GM10248 (cell line): ENCODE results near the gene SERTAD2.

Source experiments
- CTCF ChIA-PET: fragments of 300-600 bp; sonication (Branson Sonifier 250); formaldehyde crosslinking; extraction: SDS; loops from one replicate; lab custom pipeline; 2021; ENCODE audit warnings: antibody characterized with exemption; lab: Yijun Ruan, JAX
- POLR2A ChIA-PET: fragments of 350-650 bp; sonication (Branson Sonifier 250); formaldehyde crosslinking; extraction: SDS; loops from one replicate; lab custom pipeline; 2020; ENCODE audit warnings: antibody characterized with exemption; lab: Yijun Ruan, JAX
- DNase-seq: peaks from one replicate; pipeline ENCODE4 v3.0.0; 2012; ENCODE audit errors: extremely low spot score
- CTCF ChIP-seq: IDR thresholded peaks from 2 replicates; pipeline ENCODE4 v1.5.1; 2012; ENCODE audit warnings: mild to moderate bottlenecking, low read depth; ENCODE audit errors: extremely low read depth, missing control alignments, control extremely low read depth

The SERTAD2 gene

GRCh38 chr2:64668542-64668941 is 14.8 kb upstream of the SERTAD2 start:
- POLR2A ChIA-PET = interaction anchor here (1.5 kb wide), 1 partner anchor 14 kb away, joined by 8 read pairs; the partner anchor contains the start of gene SERTAD2
- no peak for TF ChIP-seq CTCF
- no peak for DNase-seq
- CTCF ChIA-PET = no interaction called here

GRCh38 chr2:64667535-64667934 is 13.8 kb upstream of the SERTAD2 start:
- POLR2A ChIA-PET = interaction anchor here (1.5 kb wide), 1 partner anchor 13 kb away, joined by 8 read pairs; the partner anchor contains the start of gene SERTAD2
- CTCF ChIA-PET = interaction anchor here (1.3 to 7.1 kb wide), 4 partner anchors 9 to 197 kb away, joined by 3 to 53 read pairs (median 25); partner anchors contain the start of gene SERTAD2

GRCh38 chr2:64666810-64667438 is 13.2 kb upstream of the SERTAD2 start:
- CTCF ChIA-PET = interaction anchor here (1.0 to 7.1 kb wide), 6 partner anchors 10 to 206 kb away, joined by 3 to 53 read pairs (median 4); partner anchors contain the start of gene SERTAD2
- POLR2A ChIA-PET = interaction anchor here (1.5 kb wide), 1 partner anchor 13 kb away, joined by 8 read pairs; the partner anchor contains the start of gene SERTAD2
- DNase-seq = no peak
- no peak for TF ChIP-seq CTCF

More at GRCh38 chr2:64667535-64667934, 13.8 kb upstream of the SERTAD2 start:
- DNase-seq = no peak
- TF ChIP-seq CTCF = no peak

GRCh38 chr2:64665709-64666108 is 12.0 kb upstream of the SERTAD2 start:
- no peak for TF ChIP-seq CTCF
- no peak for DNase-seq
- CTCF ChIA-PET = interaction anchor here (1.2 to 7.1 kb wide), 4 partner anchors 10 to 20 kb away, joined by 3 to 53 read pairs (median 24); partner anchors contain the start of gene SERTAD2
- POLR2A ChIA-PET = interaction anchor here (0.6 kb wide), 1 partner anchor 67 kb away, joined by 5 read pairs; no protein-coding TSS in a partner anchor

GRCh38 chr2:64663402-64663801 is 9.7 kb upstream of the SERTAD2 start:
- ChIA-PET CTCF (interaction anchor here (0.7 to 7.1 kb wide), 12 partner anchors 8 to 169 kb away, joined by 3 to 53 read pairs (median 7); partner anchors contain the start of gene SERTAD2), POLR2A (interaction anchor here (1.3 to 1.7 kb wide), 2 partner anchors 9 to 10 kb away, joined by 5 to 6 read pairs; partner anchors contain the start of gene SERTAD2)
- DNase-seq = no peak
- TF ChIP-seq CTCF = no peak

GRCh38 chr2:64661741-64662169 is 8.0 kb upstream of the SERTAD2 start:
- CTCF ChIA-PET = interaction anchor here (0.9 to 7.1 kb wide), 9 partner anchors 8 to 89 kb away, joined by 3 to 45 read pairs (median 5); partner anchors contain the start of gene SERTAD2
- no peak for TF ChIP-seq CTCF
- POLR2A ChIA-PET = interaction anchor here (1.0 to 1.3 kb wide), 2 partner anchors 8 to 89 kb away, joined by 4 to 6 read pairs; partner anchors contain the start of gene SERTAD2
- peak; percentile 40 for DNase-seq
